Gastroesophageal sphincter (tissue), 4 donors: ENCODE measurements around the gene PRDM5. TPM values are rescaled to one million over a fixed set of nuclear protein-coding genes. Genes with fewer than 3 reads are reported as not detected.

Experiments used
- ATAC-seq: fragments of 150-250 bp; one replicate; pipeline ENCODE4 v1.9.1; 2016; ENCODE audit warnings: mild to moderate bottlenecking, moderate library complexity
- H3K27ac ChIP-seq, 4 donors: fragments of 200-600 bp; sonication (generic) in 3 of 4; 1 replicate in 3 of 4; 2 replicates in 1 of 4; pipeline ENCODE4 v1.5.1; 2016 to 2019
- H3K27me3 ChIP-seq: fragments of 200-600 bp; sonication (generic); one replicate; pipeline ENCODE4 v1.5.1; 2019
- H3K36me3 ChIP-seq, 2 donors: fragments of 200-600 bp; sonication (generic); one replicate each; pipeline ENCODE4 v1.5.1; 2019; ENCODE audit warnings: control low read depth in 1 of 2
- H3K4me1 ChIP-seq, 3 donors: fragments of 200-600 bp; sonication (generic); 1 replicate in 2 of 3; 2 replicates in 1 of 3; pipeline ENCODE4 v1.5.1; 2016 to 2019; ENCODE audit warnings: control low read depth in 2 of 3
- H3K4me3 ChIP-seq, 2 donors: fragments of 200-600 bp; sonication (generic); one replicate each; pipeline ENCODE4 v1.5.1; 2019; ENCODE audit warnings: mild to moderate bottlenecking in 1 of 2, moderate library complexity in 1 of 2
- H3K9me3 ChIP-seq, 3 donors: fragments of 200-600 bp; sonication (generic); one replicate each; pipeline ENCODE4 v1.5.1; 2017 to 2019; ENCODE audit warnings: control low read depth in 2 of 3
- EP300 ChIP-seq: sonication (generic); formaldehyde crosslinking; IDR thresholded peaks from one replicate; pipeline ENCODE4 v1.6.1; 2017; ENCODE audit warnings: antibody characterized with exemption, mild to moderate bottlenecking
- POLR2A ChIP-seq, 2 donors: fragments of 450-650 bp; IDR thresholded peaks; one replicate each; pipeline ENCODE4 v1.6.1; 2017; ENCODE audit warnings: antibody characterized with exemption in 2 of 2, mild to moderate bottlenecking in 2 of 2, moderate library complexity in 1 of 2
- POLR2AphosphoS5 ChIP-seq: sonication (generic); formaldehyde crosslinking; IDR thresholded peaks from one replicate; pipeline ENCODE4 v1.6.1; 2017; ENCODE audit warnings: antibody characterized with exemption
- WGBS, 2 donors: methylation state at CpG; one replicate each; pipeline ENCODE4 v1.1.5; 2018; ENCODE audit warnings: low coverage in 1 of 2; 5-methylcytosine and 5-hydroxymethylcytosine counted together
- total RNA-seq, 4 donors: library from RNA; depleted of rRNA; stranded (reverse); fragments of >200 nt; gene quantifications; one replicate each; pipeline ENCODE4 v1.1.0, GENCODE V29; 2016
- TF ChIP-seq, protein P1 (sequence below), 4 experiments: fragments of 200-600 bp in 2 of 4; fragments of 450-650 bp in 2 of 4; sonication (generic) in 1 of 4; IDR thresholded peaks; one replicate each; pipeline ENCODE4 v1.5.1; 2017 to 2019; ENCODE audit warnings: antibody characterized with exemption in 4 of 4, mild to moderate bottlenecking in 2 of 4, moderate library complexity in 2 of 4

The PRDM5 gene
- total RNA-seq, 4 donors from 2014 or later, result 10.6 to 33.9 (median 18.9) TPM

DNA sequence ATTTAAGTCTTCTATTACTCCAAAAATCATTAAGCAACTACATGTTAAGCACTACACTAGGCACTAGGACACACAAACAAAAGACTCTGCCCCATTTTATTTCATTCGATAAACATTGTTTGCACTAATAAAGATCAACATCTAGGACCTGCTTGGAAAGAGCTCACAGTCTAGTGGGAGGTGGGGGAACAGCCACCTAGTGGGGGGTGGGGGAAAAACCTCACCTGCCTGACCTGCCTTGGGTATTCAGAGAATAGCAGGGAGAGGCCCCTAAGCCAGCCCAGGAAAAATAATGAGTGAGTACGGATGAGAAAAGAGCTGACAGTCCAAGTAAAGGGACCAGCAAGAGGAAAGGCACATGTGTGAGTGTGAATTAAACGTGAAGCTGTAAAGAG, 52.2 kb downstream of the PRDM5 start:
- WGBS, 2 donors, result 79 to 84% methylated on average over 2 to 3 of the region's 3 CpGs
- Histone ChIP-seq H3K9me3 (no peaks in the 10 kb centered on the region), H3K36me3 (no peaks in the 10 kb centered on the region), H3K4me3 (no peak overlapping the region), H3K27me3 (no peaks in the 10 kb centered on the region), H3K27ac (no peak overlapping the region), H3K4me1 (peaks cover 0 to 15% (median 0%) of the 10 kb centered on the region in 3 donors)
- TF ChIP-seq POLR2A (IDR thresholded peaks at IDR 0.05) (no peak), EP300 (no peak), POLR2AphosphoS5 (no peak)
- TF ChIP-seq, protein P1, sequence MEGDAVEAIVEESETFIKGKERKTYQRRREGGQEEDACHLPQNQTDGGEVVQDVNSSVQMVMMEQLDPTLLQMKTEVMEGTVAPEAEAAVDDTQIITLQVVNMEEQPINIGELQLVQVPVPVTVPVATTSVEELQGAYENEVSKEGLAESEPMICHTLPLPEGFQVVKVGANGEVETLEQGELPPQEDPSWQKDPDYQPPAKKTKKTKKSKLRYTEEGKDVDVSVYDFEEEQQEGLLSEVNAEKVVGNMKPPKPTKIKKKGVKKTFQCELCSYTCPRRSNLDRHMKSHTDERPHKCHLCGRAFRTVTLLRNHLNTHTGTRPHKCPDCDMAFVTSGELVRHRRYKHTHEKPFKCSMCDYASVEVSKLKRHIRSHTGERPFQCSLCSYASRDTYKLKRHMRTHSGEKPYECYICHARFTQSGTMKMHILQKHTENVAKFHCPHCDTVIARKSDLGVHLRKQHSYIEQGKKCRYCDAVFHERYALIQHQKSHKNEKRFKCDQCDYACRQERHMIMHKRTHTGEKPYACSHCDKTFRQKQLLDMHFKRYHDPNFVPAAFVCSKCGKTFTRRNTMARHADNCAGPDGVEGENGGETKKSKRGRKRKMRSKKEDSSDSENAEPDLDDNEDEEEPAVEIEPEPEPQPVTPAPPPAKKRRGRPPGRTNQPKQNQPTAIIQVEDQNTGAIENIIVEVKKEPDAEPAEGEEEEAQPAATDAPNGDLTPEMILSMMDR (IDR thresholded peaks at IDR 0.05), result no peak
- no peak for ATAC-seq

DNA sequence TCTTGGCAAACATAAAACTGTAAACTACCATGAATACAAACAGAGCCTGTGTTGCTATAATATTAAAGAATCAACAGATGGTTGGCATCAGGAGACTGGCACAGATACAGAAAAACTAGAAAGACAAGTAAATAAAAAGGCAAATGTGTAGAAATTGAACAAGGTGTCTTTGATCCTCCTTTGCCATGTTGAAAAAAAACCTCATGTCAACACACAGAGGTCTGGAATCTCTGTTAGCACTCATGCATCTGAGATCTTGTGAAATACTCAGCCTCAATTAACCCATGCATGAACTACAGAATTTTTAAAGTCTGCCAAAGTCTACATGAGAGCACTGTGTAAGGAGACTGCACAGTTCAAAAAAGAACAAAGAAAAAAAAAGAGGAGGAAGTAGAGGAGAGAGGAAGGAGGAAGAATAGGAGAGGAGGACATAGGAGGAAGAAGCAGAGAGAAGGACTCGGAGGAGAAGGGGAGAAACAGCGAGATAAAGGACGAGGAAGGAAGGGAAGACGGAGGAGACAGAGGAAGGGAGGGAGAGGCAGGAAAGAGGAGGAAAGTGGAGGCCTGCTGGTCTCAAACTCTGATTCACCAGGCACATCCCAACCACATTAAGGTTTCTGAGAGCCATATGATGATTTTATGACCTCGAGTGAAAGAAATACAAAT, 52.8 kb downstream of the PRDM5 start:
- Histone ChIP-seq H3K4me1 (peaks cover 0 to 11% (median 0%) of the 10 kb centered on the region in 3 donors), H3K9me3 (no peaks in the 10 kb centered on the region), H3K4me3 (no peak overlapping the region), H3K27me3 (no peaks in the 10 kb centered on the region), H3K36me3 (no peaks in the 10 kb centered on the region), H3K27ac (no peak overlapping the region)
- 72 to 90% methylated on average over 5 of the region's 5 CpGs for WGBS, 2 donors
- TF ChIP-seq, protein P1 (IDR thresholded peaks at IDR 0.05), result no peak
- TF ChIP-seq POLR2AphosphoS5 (no peak), EP300 (no peak), POLR2A (IDR thresholded peaks at IDR 0.05) (no peak)
- no peak for ATAC-seq

DNA sequence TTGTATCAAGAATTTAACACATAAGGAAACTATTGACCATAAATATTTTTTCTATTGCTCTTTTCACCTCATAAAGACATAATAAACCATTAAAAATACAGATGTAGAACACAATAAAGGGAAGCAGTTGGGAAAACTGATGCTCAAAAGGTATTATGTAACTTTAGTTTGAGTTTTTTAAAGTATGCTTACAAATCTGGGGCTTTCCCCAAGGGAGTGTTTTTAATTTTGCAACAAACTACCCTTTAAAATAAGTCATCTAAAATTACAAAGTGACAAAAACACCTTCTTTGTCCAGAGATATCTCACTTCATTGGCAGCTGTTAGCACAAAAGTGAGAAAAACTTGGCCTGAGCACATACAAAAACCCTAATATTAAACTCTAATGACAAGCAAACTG, 55.0 kb downstream of the PRDM5 start:
- no peak for ATAC-seq
- Histone ChIP-seq H3K27me3 (no peaks in the 10 kb centered on the region), H3K36me3 (no peaks in the 10 kb centered on the region), H3K27ac (no peak overlapping the region), H3K4me1 (peaks cover 0 to 7% (median 0%) of the 10 kb centered on the region in 3 donors), H3K9me3 (no peaks in the 10 kb centered on the region), H3K4me3 (no peak overlapping the region)
- TF ChIP-seq POLR2A (IDR thresholded peaks at IDR 0.05) (no peak), POLR2AphosphoS5 (no peak), EP300 (no peak)
- TF ChIP-seq, protein P1 (IDR thresholded peaks at IDR 0.05), result no peak

DNA sequence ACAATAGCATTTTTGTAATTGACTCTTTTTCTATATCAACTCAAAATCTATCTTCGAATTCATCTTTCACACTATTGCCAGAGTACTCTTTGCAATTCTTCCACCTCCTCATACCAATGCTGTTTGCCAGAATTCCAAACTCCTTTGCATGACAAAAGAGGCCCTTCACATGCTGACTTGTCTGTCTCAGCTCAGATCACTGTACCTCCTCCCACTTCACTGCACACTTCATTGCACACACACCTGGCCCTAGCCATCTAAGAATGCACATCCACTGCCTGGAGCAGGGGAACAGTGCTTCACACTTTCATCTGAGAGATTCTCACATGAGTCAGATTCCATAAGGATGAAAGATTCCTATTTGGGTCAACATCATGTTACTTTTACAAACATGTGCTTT, 56.5 kb downstream of the PRDM5 start:
- TF ChIP-seq EP300, result no peak
- TF ChIP-seq, protein P1 (IDR thresholded peaks at IDR 0.05), result no peak
- no peak for TF ChIP-seq POLR2AphosphoS5
- no peak for TF ChIP-seq POLR2A (IDR thresholded peaks at IDR 0.05)
- H3K27ac ChIP-seq, result no peak overlapping the region
- H3K4me1 ChIP-seq, result peaks cover 0 to 7% (median 0%) of the 10 kb centered on the region in 3 donors
- no peak overlapping the region for H3K4me3 ChIP-seq
- 86 to 90% methylated on average over 1 of the region's 1 CpG for WGBS, 2 donors
- H3K9me3 ChIP-seq, result no peaks in the 10 kb centered on the region
- no peak for ATAC-seq
- no peaks in the 10 kb centered on the region for H3K36me3 ChIP-seq
- H3K27me3 ChIP-seq, result no peaks in the 10 kb centered on the region

DNA sequence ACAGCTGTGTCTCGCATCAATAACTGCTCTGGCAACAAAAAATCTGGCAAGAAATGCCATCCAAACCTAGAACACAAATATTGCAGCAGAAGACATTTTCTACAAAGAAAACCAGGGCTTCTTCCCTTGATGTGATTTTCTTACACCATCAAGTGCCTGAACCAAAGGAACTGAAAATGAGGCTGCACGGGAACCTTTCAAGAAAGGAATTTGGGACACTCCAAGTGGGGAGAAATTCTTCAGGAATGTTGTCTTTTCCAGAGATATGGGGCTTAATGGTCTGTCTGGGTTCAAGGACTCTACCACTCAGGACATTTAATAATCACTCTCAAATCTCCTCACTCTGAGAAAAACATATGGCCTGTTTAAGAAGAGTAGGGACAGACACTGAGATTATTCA, 57.6 kb downstream of the PRDM5 start:
- H3K4me1 ChIP-seq, result peaks cover 0 to 7% (median 0%) of the 10 kb centered on the region in 3 donors
- no peak for ATAC-seq
- no peaks in the 10 kb centered on the region for H3K27me3 ChIP-seq
- H3K4me3 ChIP-seq, result no peak overlapping the region
- 90 to 100% methylated on average over 2 of the region's 2 CpGs for WGBS, 2 donors
- H3K27ac ChIP-seq, result no peak overlapping the region
- H3K9me3 ChIP-seq, result no peaks in the 10 kb centered on the region
- no peaks in the 10 kb centered on the region for H3K36me3 ChIP-seq
- TF ChIP-seq EP300 (no peak), POLR2A (IDR thresholded peaks at IDR 0.05) (no peak), POLR2AphosphoS5 (no peak)
- TF ChIP-seq, protein P1 (IDR thresholded peaks at IDR 0.05), result no peak
